Astrocyte of the cerebellum (primary cell): ENCODE measurements around the gene ZBTB46.
"Not testable (repeated sequence)": the region's sequence is repeated elsewhere in the genome, so short reads cannot be mapped to it uniquely, and the experiment has no call there.

Experiments used
- DNase-seq: peaks from one replicate; pipeline ENCODE4 v3.0.0-alpha.2; 2011; ENCODE audit warnings: low read depth
- H3K4me3 ChIP-seq: 2 replicates; pipeline ENCODE4 v1.5.1; 2011; ENCODE audit warnings: mild to moderate bottlenecking, low read depth, low read length, moderate library complexity
- CTCF ChIP-seq: IDR thresholded peaks from 2 replicates; pipeline ENCODE4 v1.5.1; 2012; ENCODE audit warnings: low read length, low read depth, moderate library complexity, mild to moderate bottlenecking; ENCODE audit errors: missing control alignments
- in situ Hi-C: cut with HindIII; loops from 2 replicates; pipeline ENCODE4 v1.10.0; 2017; ENCODE audit warnings: low sequenced_read_pairs

ZBTB46 gene

GRCh38 chr20:63778034-63778752 lies 52.9 kb downstream of the ZBTB46 start:
- TF ChIP-seq CTCF = no peak
- no peak for DNase-seq
- no peak overlapping the region for H3K4me3 ChIP-seq
- in situ Hi-C loops = loop anchor here (10.0 kb wide), 1 partner anchor 67 kb away; no protein-coding TSS in a partner anchor

GRCh38 chr20:63777614-63778013 lies 53.5 kb downstream of the ZBTB46 start:
- no peak for DNase-seq
- no peak for TF ChIP-seq CTCF
- no peak overlapping the region for H3K4me3 ChIP-seq
- in situ Hi-C loops = loop anchor here (10.0 kb wide), 1 partner anchor 67 kb away; no protein-coding TSS in a partner anchor

GRCh38 chr20:63776875-63777274 lies 54.2 kb downstream of the ZBTB46 start:
- DNase-seq = not testable (repeated sequence)
- in situ Hi-C loops = loop anchor here (10.0 kb wide), 1 partner anchor 68 kb away; no protein-coding TSS in a partner anchor

GRCh38 chr20:63775096-63775978 lies 55.7 kb downstream of the ZBTB46 start:
- H3K4me3 ChIP-seq = peak overlapping the region; percentile 23

More at GRCh38 chr20:63776875-63777274, 54.2 kb downstream of the ZBTB46 start:
- H3K4me3 ChIP-seq = not testable (repeated sequence)

GRCh38 chr20:63774306-63774705 lies 56.8 kb downstream of the ZBTB46 start:
- DNase-seq = no peak
- in situ Hi-C loops = loop anchor here (10.0 kb wide), 1 partner anchor 70 kb away; no protein-coding TSS in a partner anchor
- H3K4me3 ChIP-seq = no peak overlapping the region
- no peak for TF ChIP-seq CTCF

More at GRCh38 chr20:63775096-63775978, 55.7 kb downstream of the ZBTB46 start:
- TF ChIP-seq CTCF = peak; percentile 79
- peak; percentile 23 for DNase-seq
- in situ Hi-C loops = loop anchor here (10.0 kb wide), 1 partner anchor 69 kb away; no protein-coding TSS in a partner anchor

GRCh38 chr20:63773571-63774241 lies 57.4 kb downstream of the ZBTB46 start:
- DNase-seq = no peak
- in situ Hi-C loops = loop anchor here (10.0 kb wide), 1 partner anchor 71 kb away; no protein-coding TSS in a partner anchor
- no peak overlapping the region for H3K4me3 ChIP-seq
- no peak for TF ChIP-seq CTCF
